ENCODE data around the gene LRRC8C. TPM values are rescaled to one million over a fixed set of nuclear protein-coding genes. Genes with fewer than 3 reads are reported as not detected.

The LRRC8C gene
- total RNA-seq, 6 experiments from 2014 or later = 0.53 to 2.0 (median 1.2) TPM

DNA sequence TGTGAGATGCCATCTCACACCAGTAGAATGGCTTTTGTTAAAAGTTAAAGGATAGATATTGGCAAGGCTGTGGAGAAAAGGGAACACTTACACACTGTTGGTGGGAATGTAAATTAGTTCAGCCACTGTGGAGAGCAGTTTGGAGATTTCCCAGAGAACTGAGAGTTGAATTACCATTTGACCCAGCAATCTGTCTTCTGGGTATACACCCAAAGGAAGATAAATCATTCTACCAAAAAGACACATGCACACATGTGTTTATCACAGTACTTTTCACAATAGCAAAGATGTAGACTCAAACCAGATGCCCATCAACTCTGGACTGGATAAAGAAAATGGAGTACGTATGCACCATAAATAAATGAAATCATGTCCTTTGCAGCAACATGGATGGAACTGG lies 99.3 kb downstream of the LRRC8C start:
- TF ChIP-seq POLR2A (IDR thresholded peaks at IDR 0.05) (no peak), CTCF (IDR thresholded peaks at IDR 0.05) (no peak)
- Histone ChIP-seq H3K4me1 (no peaks in the 10 kb centered on the region), H3K9me3 (no peaks in the 10 kb centered on the region), H3K27ac (no peak overlapping the region), H3K4me3 (no peak overlapping the region), H3K36me3 (no peaks in the 10 kb centered on the region), H3K27me3 (no peaks in the 10 kb centered on the region)
- 79% methylated on average over 1 of the region's 1 CpG for WGBS (ENCODE audit: insufficient coverage, low coverage, low lambda C conversion rate, missing lambda C conversion rate)
- ATAC-seq (no peak), DNase-seq (no peak)
- intact Hi-C loops (cut with DNase I) = no loop called here

- ATAC-seq (no peak), DNase-seq (no peak)
- H3K36me3 ChIP-seq = no peaks in the 10 kb centered on the region
- H3K9me3 ChIP-seq = no peaks in the 10 kb centered on the region
- intact Hi-C loops (cut with DNase I) = no loop called here
- H3K4me1 ChIP-seq = no peaks in the 10 kb centered on the region
- no peak for TF ChIP-seq POLR2A (IDR thresholded peaks at IDR 0.05)
- no peak for TF ChIP-seq CTCF (IDR thresholded peaks at IDR 0.05)
- no peak overlapping the region for H3K4me3 ChIP-seq
- H3K27me3 ChIP-seq = no peaks in the 10 kb centered on the region
- H3K27ac ChIP-seq = no peak overlapping the region
- 62% methylated on average over 3 of the region's 3 CpGs for WGBS (ENCODE audit: insufficient coverage, low coverage, low lambda C conversion rate, missing lambda C conversion rate)
These were observed 99.8 kb downstream of the LRRC8C start for GRCh38 chr1:89732643-89733222.

DNA sequence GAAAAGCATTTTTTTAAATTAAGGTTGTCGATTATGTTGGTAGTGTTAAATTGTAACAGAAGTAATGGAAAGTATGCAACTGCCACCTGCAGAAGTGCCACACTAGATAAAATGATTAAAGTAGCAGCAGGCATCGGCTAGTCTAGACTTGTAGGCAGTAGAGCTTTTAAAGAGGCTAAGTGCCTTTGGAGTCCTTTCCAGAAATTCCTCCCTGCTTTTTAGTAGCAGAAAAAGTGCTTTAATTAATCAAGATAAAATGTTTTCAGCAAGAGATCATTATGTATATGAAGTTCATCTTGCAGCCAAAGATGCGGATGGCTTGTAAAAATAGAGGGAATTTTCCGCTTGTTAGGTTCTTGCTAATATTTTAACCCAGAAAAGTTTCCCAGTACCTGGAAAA lies 100.8 kb downstream of the LRRC8C start:
- H3K4me3 ChIP-seq = no peak overlapping the region
- H3K27ac ChIP-seq = no peak overlapping the region
- H3K27me3 ChIP-seq = no peaks in the 10 kb centered on the region
- no peaks in the 10 kb centered on the region for H3K36me3 ChIP-seq
- TF ChIP-seq POLR2A (IDR thresholded peaks at IDR 0.05) = no peak
- no peak for TF ChIP-seq CTCF (IDR thresholded peaks at IDR 0.05)
- ATAC-seq (no peak), DNase-seq (no peak)
- H3K9me3 ChIP-seq = no peaks in the 10 kb centered on the region
- H3K4me1 ChIP-seq = no peaks in the 10 kb centered on the region
- WGBS (ENCODE audit: insufficient coverage, low coverage, low lambda C conversion rate, missing lambda C conversion rate) = 69% methylated on average over 4 of the region's 4 CpGs
- intact Hi-C loops (cut with DNase I) = no loop called here

GRCh38 chr1:89734442-89734841 lies 101.5 kb downstream of the LRRC8C start:
- Histone ChIP-seq H3K4me3 (no peak overlapping the region), H3K36me3 (no peaks in the 10 kb centered on the region), H3K9me3 (no peaks in the 10 kb centered on the region), H3K27ac (no peak overlapping the region), H3K27me3 (no peaks in the 10 kb centered on the region), H3K4me1 (no peaks in the 10 kb centered on the region)
- DNase-seq = no peak
- 51% methylated on average over 2 of the region's 3 CpGs for WGBS (ENCODE audit: insufficient coverage, low coverage, low lambda C conversion rate, missing lambda C conversion rate)
- intact Hi-C loops (cut with DNase I) = no loop called here
- TF ChIP-seq CTCF (IDR thresholded peaks at IDR 0.05) (no peak), POLR2A (IDR thresholded peaks at IDR 0.05) (no peak)
- no peak for ATAC-seq

DNA sequence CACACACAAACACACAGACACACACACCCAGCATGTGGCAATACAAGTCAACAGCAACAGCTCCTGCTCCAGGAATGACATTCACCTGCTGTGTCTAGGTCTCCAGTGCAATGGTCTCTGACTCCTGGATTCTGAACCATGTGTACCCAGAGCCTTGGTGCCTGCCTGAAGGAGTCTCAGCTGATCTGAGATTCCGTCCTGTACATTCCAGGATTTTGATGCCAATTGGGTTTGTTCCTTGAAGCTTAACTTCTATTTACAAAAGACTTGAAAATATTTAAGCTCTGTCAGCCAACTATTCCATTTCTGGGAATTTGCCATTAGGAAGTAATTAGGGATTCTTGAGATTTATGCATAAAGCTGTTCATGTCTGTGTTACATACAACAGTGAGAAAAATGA lies 102.6 kb downstream of the LRRC8C start:
- Histone ChIP-seq H3K4me3 (no peak overlapping the region), H3K36me3 (no peaks in the 10 kb centered on the region), H3K27me3 (no peaks in the 10 kb centered on the region), H3K9me3 (no peaks in the 10 kb centered on the region), H3K4me1 (no peaks in the 10 kb centered on the region), H3K27ac (no peak overlapping the region)
- TF ChIP-seq CTCF (IDR thresholded peaks at IDR 0.05) (no peak), POLR2A (IDR thresholded peaks at IDR 0.05) (no peak)
- ATAC-seq (no peak), DNase-seq (no peak)
- 36% methylated on average over 1 of the region's 1 CpG for WGBS (ENCODE audit: insufficient coverage, low coverage, low lambda C conversion rate, missing lambda C conversion rate)
- intact Hi-C loops (cut with DNase I) = no loop called here

Data from right lobe of liver (tissue), 6 donors.